ENCODE results near the gene SETBP1. TPM values are rescaled to one million over a fixed set of nuclear protein-coding genes. Genes with fewer than 3 reads are reported as not detected.

Gene SETBP1
- total RNA-seq, 1 experiment from 2014 or later = 0.23 TPM

- TF ChIP-seq CTCF (IDR thresholded peaks at IDR 0.05) (no peak), SIN3A (IDR thresholded peaks at IDR 0.05; ENCODE audit: borderline replicate concordance, insufficient read depth, low read depth, low read length) (no peak), TCF7L2 (IDR thresholded peaks at IDR 0.05; ENCODE audit: low read depth, low read length) (no peak), REST (IDR thresholded peaks at IDR 0.05; ENCODE audit: insufficient read depth in 1 of 2, low read depth in 2 of 2, low read length in 1 of 2) (no peak), POLR2AphosphoS5 (IDR thresholded peaks at IDR 0.05; ENCODE audit: low read depth, low read length) (no peak)
- no peaks in the 10 kb centered on the region for H3K9me3 ChIP-seq (ENCODE audit: control insufficient read depth, insufficient read depth, low read depth, low read length)
- H3K36me3 ChIP-seq (ENCODE audit: control insufficient read depth, insufficient read depth, low read length) = no peaks in the 10 kb centered on the region
- H3K4me1 ChIP-seq (ENCODE audit: control insufficient read depth, insufficient read depth, low read length) = no peaks in the 10 kb centered on the region
- in situ Hi-C loops (cut with HindIII; ENCODE audit: low pct_unique_long_range_greater_than_20kb, low sequenced_read_pairs) (no loop called here), intact Hi-C loops (cut with micrococcal nuclease; ENCODE audit: unreplicated experiment) (no loop called here)
- POLR2A ChIA-PET = no interaction called here
- CTCF ChIA-PET = no interaction called here
- DNase-seq (ENCODE audit: low read depth, low spot score) (no peak), ATAC-seq (no peak)
- no peaks in the 10 kb centered on the region for H3K27me3 ChIP-seq (ENCODE audit: control insufficient read depth, insufficient read depth, low read length)
- BruUV-seq (replicated peaks) = no TSS peak
- H3K4me3 ChIP-seq (ENCODE audit: low read depth in 2 of 2, low read length in 2 of 2) = no peak overlapping the region
- no peak overlapping the region for H3K27ac ChIP-seq (ENCODE audit: low read length)
Measured at GRCh38 chr18:44918142-44918476, 237.4 kb downstream of the SETBP1 start.

GRCh38 chr18:44920441-44920840, 239.8 kb downstream of the SETBP1 start:
- no peak for ATAC-seq
- TF ChIP-seq SIN3A (IDR thresholded peaks at IDR 0.05; ENCODE audit: borderline replicate concordance, insufficient read depth, low read depth, low read length) = no peak
- no peak for TF ChIP-seq REST (IDR thresholded peaks at IDR 0.05; ENCODE audit: insufficient read depth in 1 of 2, low read depth in 2 of 2, low read length in 1 of 2)
- TF ChIP-seq CTCF (IDR thresholded peaks at IDR 0.05) = no peak
- no peak for TF ChIP-seq POLR2AphosphoS5 (IDR thresholded peaks at IDR 0.05; ENCODE audit: low read depth, low read length)
- TF ChIP-seq TCF7L2 (IDR thresholded peaks at IDR 0.05; ENCODE audit: low read depth, low read length) = no peak
- POLR2A ChIA-PET = no interaction called here

More at GRCh38 chr18:44920441-44920840, 239.8 kb downstream of the SETBP1 start:
- Histone ChIP-seq H3K36me3 (ENCODE audit: control insufficient read depth, insufficient read depth, low read length) (no peaks in the 10 kb centered on the region), H3K4me1 (ENCODE audit: control insufficient read depth, insufficient read depth, low read length) (no peaks in the 10 kb centered on the region), H3K9me3 (ENCODE audit: control insufficient read depth, insufficient read depth, low read depth, low read length) (no peaks in the 10 kb centered on the region), H3K27ac (ENCODE audit: low read length) (no peak overlapping the region), H3K4me3 (ENCODE audit: low read depth in 2 of 2, low read length in 2 of 2) (no peak overlapping the region), H3K27me3 (ENCODE audit: control insufficient read depth, insufficient read depth, low read length) (no peaks in the 10 kb centered on the region)
- no peak for DNase-seq (ENCODE audit: low read depth, low spot score)
- CTCF ChIA-PET = no interaction called here
- no TSS peak for BruUV-seq (replicated peaks)
- intact Hi-C loops (cut with micrococcal nuclease; ENCODE audit: unreplicated experiment) = no loop called here
- in situ Hi-C loops (cut with HindIII; ENCODE audit: low pct_unique_long_range_greater_than_20kb, low sequenced_read_pairs) = no loop called here
